ENCODE measurements around the gene ANKRD60. TPM values are rescaled to one million over a fixed set of nuclear protein-coding genes. Genes with fewer than 3 reads are reported as not detected.

ANKRD60 gene
- total and polyA plus RNA-seq, 3 experiments from 2014 or later = not detected

- Mint-ChIP-seq H3K27me3 (peaks cover 16% of the 10 kb centered on the region in 2 donors), H3K36me3 (peaks cover 0 to 7% (median 2%) of the 10 kb centered on the region in 3 donors), H3K27ac (peak overlapping the region in 1 of 8 donors; percentile 31), H3K4me1 (peaks cover 15 to 32% (median 25%) of the 10 kb centered on the region in 3 donors), H3K9me3 (no peaks in the 10 kb centered on the region), H3K4me3 (no peak overlapping the region)
- H3K36me3 ChIP-seq (ENCODE audit: insufficient read depth, low read length) = no peaks in the 10 kb centered on the region
- no peak overlapping the region for H3K4me3 ChIP-seq (ENCODE audit: low read length)
- CTCF ChIA-PET = interaction anchor here (1.2 to 2.1 kb wide), 2 partner anchors 10 to 23 kb away, joined by 4 to 5 read pairs; no protein-coding TSS in a partner anchor
- DNase-seq = peak in 4 of 5 donors; percentile 32 to 63 (median 37)
- POLR2A ChIA-PET = no interaction called here
- H3K27me3 ChIP-seq (ENCODE audit: insufficient read depth, low read length, poor library complexity, severe bottlenecking) = peaks cover 5% of the 10 kb centered on the region
- peaks cover 5% of the 10 kb centered on the region for H3K4me1 ChIP-seq (ENCODE audit: insufficient read depth, low read length)
- no peak overlapping the region for H3K27ac ChIP-seq (ENCODE audit: low read depth, low read length)
- no peaks in the 10 kb centered on the region for H3K9me3 ChIP-seq (ENCODE audit: low read length)
Measured at GRCh38 chr20:58233881-58234528, 5.6 kb upstream of the ANKRD60 start.

GRCh38 chr20:58233393-58233792 is 4.9 kb upstream of the ANKRD60 start:
- Mint-ChIP-seq H3K9me3 (no peaks in the 10 kb centered on the region), H3K4me1 (peaks cover 19 to 36% (median 29%) of the 10 kb centered on the region in 3 donors), H3K36me3 (peaks cover 0 to 7% (median 2%) of the 10 kb centered on the region in 3 donors), H3K27ac (peak overlapping the region in 1 of 8 donors; percentile 51), H3K4me3 (no peak overlapping the region), H3K27me3 (peaks cover 20% of the 10 kb centered on the region in 2 donors)
- ChIA-PET CTCF (interaction anchor here (1.0 to 2.1 kb wide), 2 partner anchors 23 to 156 kb away, joined by 3 to 5 read pairs; partner anchors contain the start of gene VAPB), POLR2A (no interaction called here)
- H3K36me3 ChIP-seq (ENCODE audit: insufficient read depth, low read length) = no peaks in the 10 kb centered on the region
- H3K4me3 ChIP-seq (ENCODE audit: low read length) = no peak overlapping the region
- DNase-seq = no peak
- H3K9me3 ChIP-seq (ENCODE audit: low read length) = no peaks in the 10 kb centered on the region
- H3K4me1 ChIP-seq (ENCODE audit: insufficient read depth, low read length) = peaks cover 8% of the 10 kb centered on the region
- peaks cover 8% of the 10 kb centered on the region for H3K27me3 ChIP-seq (ENCODE audit: insufficient read depth, low read length, poor library complexity, severe bottlenecking)
- no peak overlapping the region for H3K27ac ChIP-seq (ENCODE audit: low read depth, low read length)

GRCh38 chr20:58231683-58232082 is 3.2 kb upstream of the ANKRD60 start:
- ChIA-PET CTCF (interaction anchor here (0.6 kb wide), 1 partner anchor 168 kb away, joined by 3 read pairs; no protein-coding TSS in a partner anchor), POLR2A (no interaction called here)
- H3K4me3 ChIP-seq (ENCODE audit: low read length) = no peak overlapping the region
- DNase-seq = no peak
- H3K27ac Mint-ChIP-seq = peak overlapping the region in 1 of 8 donors; percentile 43
- H3K27me3 Mint-ChIP-seq = peaks cover 35% of the 10 kb centered on the region in 2 donors
- peaks cover 0 to 17% (median 2%) of the 10 kb centered on the region in 3 donors for H3K36me3 Mint-ChIP-seq
- peaks cover 0 to 4% (median 0%) of the 10 kb centered on the region in 5 donors for H3K9me3 Mint-ChIP-seq
- no peaks in the 10 kb centered on the region for H3K9me3 ChIP-seq (ENCODE audit: low read length)
- no peak overlapping the region for H3K4me3 Mint-ChIP-seq
- H3K27me3 ChIP-seq (ENCODE audit: insufficient read depth, low read length, poor library complexity, severe bottlenecking) = peaks cover 20% of the 10 kb centered on the region
- H3K4me1 ChIP-seq (ENCODE audit: insufficient read depth, low read length) = peaks cover 9% of the 10 kb centered on the region
- peaks cover 19 to 32% (median 21%) of the 10 kb centered on the region in 3 donors for H3K4me1 Mint-ChIP-seq
- no peak overlapping the region for H3K27ac ChIP-seq (ENCODE audit: low read depth, low read length)
- H3K36me3 ChIP-seq (ENCODE audit: insufficient read depth, low read length) = no peaks in the 10 kb centered on the region

GRCh38 chr20:58229198-58229798 is 845 bp upstream of the ANKRD60 start:
- no peaks in the 10 kb centered on the region for H3K36me3 ChIP-seq (ENCODE audit: insufficient read depth, low read length)
- H3K36me3 Mint-ChIP-seq = peaks cover 0 to 18% (median 2%) of the 10 kb centered on the region in 3 donors
- no peak for DNase-seq
- H3K9me3 ChIP-seq (ENCODE audit: low read length) = no peaks in the 10 kb centered on the region
- H3K27me3 Mint-ChIP-seq = peaks cover 45 to 57% of the 10 kb centered on the region in 2 donors
- CTCF ChIA-PET = interaction anchor here (0.8 to 1.1 kb wide), 3 partner anchors 9 to 67 kb away, joined by 3 read pairs; no protein-coding TSS in a partner anchor
- H3K4me1 ChIP-seq (ENCODE audit: insufficient read depth, low read length) = peaks cover 9% of the 10 kb centered on the region
- peak overlapping the region in 5 of 7 donors; percentile 2 to 61 (median 56) for H3K4me3 Mint-ChIP-seq
- POLR2A ChIA-PET = no interaction called here
- peak overlapping the region in 7 of 8 donors; percentile 5 to 94 (median 70) for H3K27ac Mint-ChIP-seq
- no peak overlapping the region for H3K27ac ChIP-seq (ENCODE audit: low read depth, low read length)
- H3K4me1 Mint-ChIP-seq = peaks cover 9 to 17% (median 12%) of the 10 kb centered on the region in 3 donors
- H3K27me3 ChIP-seq (ENCODE audit: insufficient read depth, low read length, poor library complexity, severe bottlenecking) = peaks cover 26% of the 10 kb centered on the region
- peaks cover 0 to 4% (median 0%) of the 10 kb centered on the region in 5 donors for H3K9me3 Mint-ChIP-seq
- H3K4me3 ChIP-seq (ENCODE audit: low read length) = no peak overlapping the region

GRCh38 chr20:58228103-58228483 is 360 bp downstream of the ANKRD60 start:
- no peak overlapping the region for H3K27ac ChIP-seq (ENCODE audit: low read depth, low read length)
- POLR2A ChIA-PET = no interaction called here
- H3K36me3 ChIP-seq (ENCODE audit: insufficient read depth, low read length) = no peaks in the 10 kb centered on the region
- DNase-seq = no peak
- H3K9me3 ChIP-seq (ENCODE audit: low read length) = no peaks in the 10 kb centered on the region
- H3K27me3 Mint-ChIP-seq = peaks cover 50 to 63% of the 10 kb centered on the region in 2 donors
- H3K27ac Mint-ChIP-seq = peak overlapping the region in 6 of 8 donors; percentile 50 to 88 (median 73)
- CTCF ChIA-PET = no interaction called here
- peaks cover 26% of the 10 kb centered on the region for H3K27me3 ChIP-seq (ENCODE audit: insufficient read depth, low read length, poor library complexity, severe bottlenecking)
- no peak overlapping the region for H3K4me3 ChIP-seq (ENCODE audit: low read length)
- H3K4me3 Mint-ChIP-seq = peak overlapping the region in 2 of 7 donors; percentile 37 to 49
- H3K36me3 Mint-ChIP-seq = peaks cover 0 to 18% (median 2%) of the 10 kb centered on the region in 3 donors
- H3K4me1 Mint-ChIP-seq = peaks cover 9 to 17% (median 12%) of the 10 kb centered on the region in 3 donors
- H3K4me1 ChIP-seq (ENCODE audit: insufficient read depth, low read length) = peaks cover 9% of the 10 kb centered on the region
- H3K9me3 Mint-ChIP-seq = peaks cover 0 to 4% (median 0%) of the 10 kb centered on the region in 5 donors

- Histone ChIP-seq H3K27ac (ENCODE audit: low read depth, low read length) (no peak overlapping the region), H3K4me1 (ENCODE audit: insufficient read depth, low read length) (peaks cover 9% of the 10 kb centered on the region), H3K4me3 (ENCODE audit: low read length) (no peak overlapping the region), H3K9me3 (ENCODE audit: low read length) (no peaks in the 10 kb centered on the region), H3K36me3 (ENCODE audit: insufficient read depth, low read length) (no peaks in the 10 kb centered on the region), H3K27me3 (ENCODE audit: insufficient read depth, low read length, poor library complexity, severe bottlenecking) (peaks cover 26% of the 10 kb centered on the region)
- peak overlapping the region in 7 of 8 donors; percentile 21 to 88 (median 62) for H3K27ac Mint-ChIP-seq
- H3K36me3 Mint-ChIP-seq = peaks cover 0 to 18% (median 2%) of the 10 kb centered on the region in 3 donors
- peaks cover 56 to 68% of the 10 kb centered on the region in 2 donors for H3K27me3 Mint-ChIP-seq
- ChIA-PET POLR2A (no interaction called here), CTCF (no interaction called here)
- peaks cover 0 to 4% (median 0%) of the 10 kb centered on the region in 5 donors for H3K9me3 Mint-ChIP-seq
- peaks cover 9 to 17% (median 12%) of the 10 kb centered on the region in 3 donors for H3K4me1 Mint-ChIP-seq
- peak overlapping the region in 2 of 7 donors; percentile 37 to 49 for H3K4me3 Mint-ChIP-seq
- DNase-seq = no peak
Measured at GRCh38 chr20:58227391-58228102, 906 bp downstream of the ANKRD60 start.

GRCh38 chr20:58225452-58226200 is 2.8 kb downstream of the ANKRD60 start:
- Mint-ChIP-seq H3K27me3 (peaks cover 64 to 86% of the 10 kb centered on the region in 2 donors), H3K36me3 (peaks cover 0 to 18% (median 2%) of the 10 kb centered on the region in 3 donors), H3K4me3 (peak overlapping the region in 1 of 7 donors; percentile 14), H3K4me1 (peaks cover 9 to 17% (median 12%) of the 10 kb centered on the region in 3 donors), H3K27ac (peak overlapping the region in 3 of 8 donors; percentile 41 to 50 (median 47)), H3K9me3 (peaks cover 0 to 4% (median 0%) of the 10 kb centered on the region in 5 donors)
- H3K27ac ChIP-seq (ENCODE audit: low read depth, low read length) = no peak overlapping the region
- no peaks in the 10 kb centered on the region for H3K9me3 ChIP-seq (ENCODE audit: low read length)
- ChIA-PET CTCF (no interaction called here), POLR2A (no interaction called here)
- DNase-seq = no peak
- peaks cover 9% of the 10 kb centered on the region for H3K4me1 ChIP-seq (ENCODE audit: insufficient read depth, low read length)
- no peak overlapping the region for H3K4me3 ChIP-seq (ENCODE audit: low read length)
- no peaks in the 10 kb centered on the region for H3K36me3 ChIP-seq (ENCODE audit: insufficient read depth, low read length)
- peaks cover 26% of the 10 kb centered on the region for H3K27me3 ChIP-seq (ENCODE audit: insufficient read depth, low read length, poor library complexity, severe bottlenecking)
